Right ventricle myocardium inferior (tissue), 1 donor: ENCODE measurements around the gene B4GAT1. TPM values are rescaled to one million over a fixed set of nuclear protein-coding genes. Genes with fewer than 3 reads are reported as not detected.

Source experiments
- total RNA-seq: library from RNA; stranded (reverse); fragmentation: NEBNext Ultra II Directional; extraction: Animal tissue kit (Norgen Biotek cat#: 25700); gene quantifications from one replicate; pipeline ENCODE4 v1.2.1, GENCODE V29; 2021
- donor health status: DM: no; HTN: yes; CAD: no; lungs with severe emphysema.

B4GAT1 gene
- total RNA-seq, 1 donor from 2014 or later: 49.0 TPM

Other genes starting within 250 kb of the B4GAT1 start
- gene KLC2, start 89.9 kb downstream of the B4GAT1 start, total RNA-seq: 35.3 TPM
- 125 TPM for gene RAB1B, start 79.0 kb downstream of the B4GAT1 start, total RNA-seq
- gene CNIH2, start 69.5 kb downstream of the B4GAT1 start, total RNA-seq: not detected
- gene YIF1A, start 58.5 kb downstream of the B4GAT1 start, total RNA-seq: 48.7 TPM
- gene TMEM151A, start 55.7 kb downstream of the B4GAT1 start, total RNA-seq: 0.14 TPM
- gene CD248, start 30.6 kb downstream of the B4GAT1 start, total RNA-seq: 26.7 TPM
- 1.6 TPM for gene RIN1, start 11.2 kb downstream of the B4GAT1 start, total RNA-seq
- gene BRMS1, start 2.5 kb downstream of the B4GAT1 start, total RNA-seq: 14.6 TPM
- 16.8 TPM for gene SLC29A2, start 24.1 kb upstream of the B4GAT1 start, total RNA-seq
- gene NPAS4, start 73.4 kb upstream of the B4GAT1 start, total RNA-seq: not detected
- gene MRPL11, start 91.2 kb upstream of the B4GAT1 start, total RNA-seq: 58.7 TPM
- 8.4 TPM for gene PELI3, start 119.3 kb upstream of the B4GAT1 start, total RNA-seq
- 15.8 TPM for gene DPP3, start 132.8 kb upstream of the B4GAT1 start, total RNA-seq
- 20.9 TPM for gene BBS1, start 163.0 kb upstream of the B4GAT1 start, total RNA-seq
- gene ZDHHC24, start 198.4 kb upstream of the B4GAT1 start, total RNA-seq: 4.0 TPM
- not detected for gene ACTN3, start 199.3 kb upstream of the B4GAT1 start, total RNA-seq
- 51.0 TPM for gene CTSF, start 221.0 kb upstream of the B4GAT1 start, total RNA-seq
- gene CCDC87, start 245.4 kb upstream of the B4GAT1 start, total RNA-seq: 0.27 TPM
- gene CCS, start 245.6 kb upstream of the B4GAT1 start, total RNA-seq: 23.5 TPM